GM21390 (cell line): ENCODE results near the gene HMGN1.
A peak's percentile ranks its signal among the peaks of the same experiment; 100 is the strongest.

Source experiments
- ATAC-seq: cut with Tn5 transposase; IDR thresholded peaks from one replicate; pipeline ENCODE4 v1.9.1; 2021; ENCODE audit not compliant: unreplicated experiment

Gene HMGN1

DNA sequence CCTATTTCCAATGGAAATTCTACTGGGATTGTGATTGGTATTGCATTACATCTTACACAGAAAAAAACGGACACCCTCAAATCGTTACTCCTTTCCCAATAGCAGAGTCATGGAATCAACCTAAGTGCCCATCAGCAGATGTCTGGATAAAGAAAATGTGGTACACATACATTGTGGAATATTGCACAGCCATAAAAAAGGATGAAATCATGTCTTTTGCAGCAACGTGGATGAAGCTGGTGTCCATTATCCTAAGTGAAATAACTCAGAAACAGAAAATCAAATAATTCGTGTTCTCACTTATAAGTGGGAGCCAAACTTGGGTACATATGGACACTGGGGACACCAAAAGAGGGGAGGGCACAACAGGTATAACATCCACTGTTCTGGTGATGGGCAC, 14.3 kb downstream of the HMGN1 start:
- no peak for ATAC-seq

DNA sequence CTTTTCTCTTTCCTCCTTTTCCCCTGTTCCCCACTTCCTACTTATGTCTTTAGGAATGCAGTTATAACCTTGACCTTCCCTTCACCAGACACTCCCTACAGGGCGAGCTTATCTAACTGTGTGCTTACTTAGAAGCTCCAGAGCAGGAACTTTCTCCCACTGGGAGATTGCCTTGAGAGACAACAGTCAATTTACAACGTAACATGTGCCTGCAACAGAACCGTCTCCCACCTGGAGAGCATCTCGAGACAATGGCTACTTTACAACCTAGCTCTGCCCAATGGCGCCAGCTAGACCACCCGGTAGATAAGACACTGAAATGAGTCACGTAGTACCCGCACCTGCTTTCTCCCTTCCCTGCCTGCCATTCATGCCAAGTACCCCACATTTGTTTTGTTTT, 16.7 kb downstream of the HMGN1 start:
- no peak for ATAC-seq

DNA sequence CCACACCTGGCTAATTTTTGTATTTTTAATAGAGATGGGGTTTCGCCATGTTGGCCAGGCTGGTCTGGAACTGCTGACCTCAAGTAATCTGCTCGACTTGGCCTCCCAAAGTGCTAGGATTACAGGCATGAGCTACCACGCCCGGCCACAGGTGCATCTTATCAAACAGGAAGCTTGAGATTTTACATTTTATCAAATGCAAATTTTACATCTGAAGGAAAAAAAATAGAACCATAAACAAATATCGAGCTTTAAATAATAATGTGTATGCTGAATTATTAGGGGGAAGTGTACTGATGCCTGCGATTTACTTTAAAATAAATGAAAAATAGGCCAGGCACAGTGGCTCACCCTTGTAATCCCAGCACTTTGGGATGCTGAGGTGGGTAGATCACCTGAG, 18.9 kb downstream of the HMGN1 start:
- ATAC-seq: no peak

DNA sequence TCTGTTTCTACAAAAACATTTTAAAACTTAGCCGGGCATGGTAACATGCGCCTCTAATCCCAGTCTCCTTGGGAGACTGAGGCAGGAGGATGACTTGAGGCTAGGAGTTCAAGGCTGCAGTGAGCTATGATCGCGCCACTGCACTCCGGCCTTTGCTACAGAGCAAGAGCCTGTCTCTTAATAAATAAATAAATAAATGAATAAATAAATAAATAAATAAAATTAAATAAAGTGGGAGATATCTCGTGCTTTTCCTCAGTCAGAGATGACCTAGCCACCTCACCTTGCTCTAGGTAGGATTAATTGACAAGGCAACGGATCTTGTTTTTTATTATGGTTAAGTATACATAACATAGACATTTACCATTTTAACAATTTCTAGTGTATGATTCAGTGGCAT, 21.2 kb downstream of the HMGN1 start:
- no peak for ATAC-seq

DNA sequence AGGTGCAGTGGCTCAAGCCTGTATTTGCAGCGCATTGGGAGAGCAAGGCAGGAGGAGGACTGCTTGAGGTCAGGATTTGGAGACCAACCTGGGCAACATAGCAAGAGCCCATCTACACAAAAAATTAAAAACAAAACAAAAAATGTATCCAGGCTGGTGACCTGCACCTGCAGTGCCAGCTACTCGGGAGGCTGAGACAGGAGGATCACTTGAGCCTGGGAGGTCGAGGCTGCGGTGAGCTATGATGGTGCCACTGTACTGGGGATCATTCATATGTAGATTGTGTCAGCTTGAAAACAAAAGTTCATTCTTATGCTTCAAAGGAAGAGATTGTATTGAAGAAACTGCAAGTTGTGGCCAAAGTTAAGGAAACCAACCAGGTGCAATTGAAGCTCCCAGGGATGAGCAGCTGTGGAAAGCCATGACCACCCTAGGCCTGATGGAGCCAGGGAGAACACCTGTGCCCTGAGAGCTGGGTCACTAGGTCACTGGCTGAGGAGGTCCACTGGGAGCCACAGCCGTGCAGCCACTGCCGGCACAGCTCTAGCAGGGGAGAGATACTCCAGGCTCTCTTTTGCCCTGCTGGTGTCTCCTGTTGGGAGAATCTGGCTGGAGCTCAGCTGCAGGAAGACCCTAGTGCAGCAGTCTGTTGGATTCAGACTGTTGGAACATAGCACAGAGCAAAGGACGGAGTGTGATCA, 22.1 kb downstream of the HMGN1 start:
- no peak for ATAC-seq

DNA sequence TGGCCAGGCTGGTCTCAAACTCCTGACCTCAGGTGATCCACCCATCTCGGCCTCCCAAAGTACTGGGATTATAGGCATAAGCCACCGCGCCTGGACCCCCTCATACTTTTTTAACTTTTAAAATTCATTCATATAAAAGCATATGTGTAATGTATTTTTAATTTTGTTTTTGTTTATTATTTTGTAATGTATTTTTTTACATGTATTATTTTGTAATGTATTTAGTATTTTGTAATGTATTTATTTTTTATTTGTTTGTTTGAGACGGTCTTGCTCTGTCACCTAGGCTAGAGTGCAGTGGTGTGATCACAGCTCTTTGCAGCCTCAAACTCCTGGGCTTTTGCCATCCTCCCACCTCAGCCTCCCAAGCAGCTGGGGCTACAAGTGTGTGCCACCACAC, 23.4 kb downstream of the HMGN1 start:
- no peak for ATAC-seq

DNA sequence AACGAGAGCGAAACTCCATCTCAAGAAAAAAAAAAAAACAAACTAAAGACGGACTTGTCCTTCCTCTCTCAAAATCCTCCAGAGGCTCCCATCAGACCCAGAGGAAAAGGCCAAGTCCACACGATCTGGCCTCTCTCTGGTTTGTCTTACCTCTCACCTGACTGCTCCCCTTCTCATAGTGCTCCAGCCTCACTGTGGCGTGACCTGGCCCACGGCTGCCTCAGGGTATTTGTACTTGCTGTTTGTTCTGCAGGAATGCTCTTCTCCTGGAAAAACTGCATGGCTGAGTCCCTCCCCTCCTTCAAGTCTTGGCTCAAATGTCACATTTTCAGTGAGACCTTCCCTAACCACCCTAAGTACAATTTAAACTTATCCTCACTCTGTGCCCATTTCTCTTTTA, 27.5 kb downstream of the HMGN1 start:
- ATAC-seq: no peak

DNA sequence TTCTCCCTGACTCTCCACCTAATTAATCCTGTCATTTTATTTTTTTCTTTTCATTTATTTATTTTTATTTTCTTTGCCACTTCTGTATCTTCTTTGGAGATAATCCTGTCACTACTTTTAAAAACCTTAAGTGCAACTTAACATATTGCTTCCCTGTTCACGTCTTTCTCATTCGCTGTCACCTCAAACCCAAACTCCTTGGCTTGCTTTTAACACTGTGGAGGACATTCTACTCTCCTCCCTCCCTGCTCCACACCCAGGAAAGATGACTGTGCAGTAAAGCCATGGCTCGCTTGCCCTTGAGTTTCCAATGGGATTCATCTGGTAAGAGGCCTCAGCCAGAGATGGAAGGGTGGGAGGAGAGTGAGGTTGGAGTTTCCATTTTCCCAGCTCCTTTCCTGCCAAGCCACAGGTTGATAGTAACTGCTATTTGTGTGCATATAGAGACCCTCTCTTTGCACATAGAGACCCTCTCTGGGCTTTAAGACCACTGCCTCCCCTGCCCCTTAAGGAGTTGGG, 29.0 kb downstream of the HMGN1 start:
- no peak for ATAC-seq

DNA sequence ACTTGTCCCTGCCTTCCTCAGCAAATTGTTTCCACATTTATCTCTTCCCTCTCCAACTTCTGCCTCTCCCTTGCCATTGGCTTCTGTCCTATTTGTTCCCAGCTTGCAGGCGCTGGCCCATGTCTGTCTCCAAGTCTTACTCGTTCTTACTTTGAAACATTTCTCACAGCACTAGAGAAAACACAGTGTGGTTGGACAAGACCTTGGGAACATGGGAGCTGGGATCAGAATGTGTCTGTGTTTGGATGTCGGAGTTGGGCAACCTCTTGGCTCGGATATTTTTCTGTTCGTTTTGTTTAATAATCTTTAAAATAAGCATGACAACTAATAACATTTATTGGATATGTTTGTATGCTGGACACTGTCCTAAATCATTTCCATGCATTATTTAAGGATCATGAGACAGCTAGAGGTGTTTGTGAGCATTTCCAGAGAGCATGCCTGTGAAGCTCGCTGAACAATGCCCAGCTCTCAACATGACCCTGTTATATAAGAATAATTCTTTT, 29.6 kb downstream of the HMGN1 start:
- ATAC-seq: no peak

DNA sequence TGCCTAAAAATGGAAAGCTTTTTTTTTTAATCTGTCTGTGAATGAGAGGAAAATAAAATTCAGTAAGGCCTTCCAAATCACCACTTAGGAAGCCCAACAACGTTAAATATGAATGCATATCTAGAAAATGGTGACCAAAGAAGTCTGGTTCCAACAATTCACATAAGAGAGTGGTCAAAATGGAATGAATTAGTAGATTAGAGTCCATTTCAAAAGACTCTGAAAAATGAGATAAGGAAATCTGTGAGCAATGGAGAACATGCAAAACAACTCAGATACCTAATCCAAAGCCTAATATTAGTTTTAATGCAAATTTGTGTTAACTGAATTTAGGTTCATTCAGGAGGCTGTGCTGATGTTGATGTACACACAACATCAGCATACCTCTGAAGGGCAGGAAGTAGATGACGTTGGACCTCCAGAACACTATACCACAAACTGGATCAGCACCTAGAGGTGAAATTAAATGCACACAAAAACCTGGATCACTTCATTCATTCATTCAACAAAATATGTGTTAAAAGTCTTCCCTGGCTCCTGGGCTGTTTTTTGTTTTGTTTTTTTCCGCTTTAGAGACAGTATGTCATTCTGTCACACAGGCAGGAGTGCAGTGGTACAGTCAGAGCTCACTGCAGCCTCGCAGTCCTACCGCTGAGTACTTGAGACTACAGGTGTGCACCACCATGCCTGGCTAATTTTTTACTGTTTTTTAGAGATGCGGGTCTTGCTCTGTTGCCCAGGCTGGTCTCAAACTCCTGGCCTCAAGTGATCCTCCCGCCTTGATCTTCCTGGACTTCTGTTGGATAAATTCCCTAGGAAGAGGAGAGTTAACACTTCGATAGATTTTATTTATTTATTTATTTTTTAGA, 30.6 kb downstream of the HMGN1 start:
- ATAC-seq: no peak

DNA sequence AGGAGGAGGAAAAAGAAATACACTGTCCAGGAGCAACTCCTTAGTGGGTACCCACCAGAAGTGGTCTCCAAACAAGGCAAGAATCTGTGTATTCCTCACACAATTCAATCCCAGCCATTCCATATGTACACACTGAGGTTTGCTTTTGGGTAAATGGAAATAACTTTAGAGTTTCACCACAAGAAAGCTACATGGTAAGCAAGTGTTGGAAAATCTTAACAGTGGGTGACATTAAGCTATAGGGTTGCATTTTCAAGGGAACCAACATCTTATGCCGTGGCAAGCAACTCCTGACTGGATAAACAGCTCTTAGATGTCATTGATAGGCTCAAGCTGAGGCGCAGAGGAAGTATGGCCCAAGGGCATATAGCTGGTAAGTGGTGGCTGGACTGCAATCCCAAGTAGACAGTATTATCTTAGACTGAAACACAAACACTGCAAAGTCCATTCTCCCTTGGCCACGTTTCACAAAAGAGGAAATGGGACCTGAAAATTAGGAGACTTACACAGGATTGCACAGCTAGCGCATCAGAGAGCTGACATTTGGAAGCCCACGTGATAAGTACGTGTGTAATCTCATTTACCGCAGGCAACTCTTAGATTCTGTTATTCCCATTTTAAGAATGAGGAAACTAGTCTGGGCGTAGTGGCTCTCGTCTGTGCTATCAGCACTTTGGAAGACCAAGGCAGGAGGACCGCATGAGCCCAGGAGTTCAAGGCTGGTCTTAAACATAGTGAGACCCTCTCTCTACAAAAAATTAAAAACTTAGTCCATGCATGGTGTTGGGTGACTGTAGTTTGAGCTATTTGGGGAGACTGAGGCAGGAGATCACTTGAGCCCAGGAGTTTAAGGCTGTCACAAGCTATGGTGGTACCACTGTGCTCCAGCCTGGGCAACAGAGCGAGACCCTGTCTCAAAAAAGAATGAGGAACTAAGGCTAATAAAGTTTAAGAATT, 31.5 kb downstream of the HMGN1 start:
- ATAC-seq: no peak

DNA sequence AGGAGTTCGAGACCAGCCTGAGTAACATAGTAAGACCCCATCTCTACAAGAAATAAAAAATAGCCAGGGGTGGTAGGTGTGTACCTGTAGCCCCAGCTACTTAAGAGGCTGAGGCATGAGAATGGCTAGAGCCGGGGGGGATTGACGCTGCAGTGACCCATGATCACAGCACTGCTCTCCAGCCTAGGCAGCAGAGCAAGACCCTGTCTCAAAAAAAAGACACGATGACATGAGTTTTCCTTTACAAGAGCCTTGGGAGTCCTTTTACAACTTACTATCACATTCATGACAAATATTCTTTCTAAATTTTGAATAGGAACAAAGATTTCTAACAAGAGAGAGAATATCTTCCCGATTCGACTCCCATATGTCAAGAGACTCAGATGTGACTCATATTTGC, 32.2 kb downstream of the HMGN1 start:
- ATAC-seq: no peak

DNA sequence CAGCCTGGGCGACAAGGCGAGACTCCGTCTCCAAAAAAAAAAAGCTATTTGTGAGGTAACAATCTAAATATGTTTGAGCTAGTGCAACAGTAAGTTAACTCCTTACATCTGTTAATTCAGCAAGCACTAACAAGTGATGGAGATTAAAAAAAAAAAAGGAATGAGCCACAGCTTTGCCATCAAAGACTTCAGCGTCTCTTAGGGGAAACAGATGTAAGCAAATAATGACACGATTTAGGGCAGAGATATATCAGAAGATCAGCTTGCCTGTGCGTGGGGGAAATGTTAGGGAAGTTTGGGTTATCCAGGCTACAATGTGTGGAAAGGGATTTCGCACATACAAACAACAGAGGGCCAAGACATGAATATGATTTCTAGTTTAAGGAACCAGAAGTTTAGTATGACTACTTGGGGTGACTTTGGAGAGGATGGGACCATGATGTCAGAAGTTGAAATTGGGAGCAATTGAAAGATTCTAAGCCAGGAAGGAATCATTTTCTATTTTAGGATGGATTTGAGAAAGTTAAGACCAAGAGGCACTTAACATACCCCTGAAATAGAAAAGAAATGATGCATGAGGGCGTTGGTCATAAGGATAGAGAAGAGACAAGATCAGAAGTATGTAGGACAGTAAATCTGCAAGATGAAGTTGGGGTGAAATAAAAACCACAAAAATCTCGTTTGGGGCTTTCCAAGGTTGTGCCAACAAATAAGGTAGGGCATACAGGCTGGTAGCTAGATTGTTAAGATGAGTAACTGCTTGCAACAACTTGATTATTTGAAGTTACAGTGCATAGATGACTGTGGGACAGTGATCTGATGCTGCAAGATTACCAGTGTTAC, 33.1 kb downstream of the HMGN1 start:
- ATAC-seq: no peak

DNA sequence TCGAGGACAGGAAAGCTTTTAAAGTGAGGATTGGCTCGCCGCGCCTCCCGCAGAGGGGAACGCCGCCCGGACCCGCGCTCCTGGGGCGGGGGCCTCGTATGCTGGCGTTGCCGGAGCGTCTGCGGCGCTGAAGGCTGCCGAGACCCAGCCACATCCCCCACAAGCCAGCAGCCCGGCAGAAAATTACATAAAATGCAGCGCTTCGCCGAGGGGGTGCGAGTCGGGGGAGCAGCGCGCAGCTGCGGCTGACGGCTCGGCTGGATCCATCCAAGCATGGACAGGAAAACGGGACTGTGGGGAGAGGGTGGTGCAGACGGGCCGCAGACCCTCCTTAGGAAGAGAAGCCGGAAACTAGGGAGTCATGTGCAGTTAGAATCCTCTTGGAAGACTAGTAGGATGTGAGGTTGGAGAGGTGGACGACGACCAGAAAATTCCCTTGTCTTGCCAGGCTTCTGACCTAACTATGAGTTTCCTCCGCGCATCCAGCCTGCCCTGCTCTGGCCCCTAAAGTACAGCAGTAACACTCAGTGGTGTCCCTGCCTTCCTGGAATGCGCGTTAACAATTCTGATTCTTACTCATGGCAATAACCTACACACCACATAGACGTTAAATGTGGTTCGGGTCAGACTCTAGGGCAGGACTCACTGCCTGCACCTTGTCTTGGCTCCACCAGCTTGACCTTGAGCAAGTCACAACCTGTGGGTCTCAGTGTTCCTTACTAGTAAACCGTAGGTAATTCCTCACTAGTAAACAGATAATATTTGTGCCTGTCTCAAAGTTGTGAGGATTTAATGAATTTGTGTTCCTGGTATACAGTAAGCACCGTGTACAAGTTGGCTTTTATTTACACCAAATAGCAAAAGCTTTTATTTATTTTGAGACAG, 34.5 kb downstream of the HMGN1 start:
- ATAC-seq: peak; percentile 11

DNA sequence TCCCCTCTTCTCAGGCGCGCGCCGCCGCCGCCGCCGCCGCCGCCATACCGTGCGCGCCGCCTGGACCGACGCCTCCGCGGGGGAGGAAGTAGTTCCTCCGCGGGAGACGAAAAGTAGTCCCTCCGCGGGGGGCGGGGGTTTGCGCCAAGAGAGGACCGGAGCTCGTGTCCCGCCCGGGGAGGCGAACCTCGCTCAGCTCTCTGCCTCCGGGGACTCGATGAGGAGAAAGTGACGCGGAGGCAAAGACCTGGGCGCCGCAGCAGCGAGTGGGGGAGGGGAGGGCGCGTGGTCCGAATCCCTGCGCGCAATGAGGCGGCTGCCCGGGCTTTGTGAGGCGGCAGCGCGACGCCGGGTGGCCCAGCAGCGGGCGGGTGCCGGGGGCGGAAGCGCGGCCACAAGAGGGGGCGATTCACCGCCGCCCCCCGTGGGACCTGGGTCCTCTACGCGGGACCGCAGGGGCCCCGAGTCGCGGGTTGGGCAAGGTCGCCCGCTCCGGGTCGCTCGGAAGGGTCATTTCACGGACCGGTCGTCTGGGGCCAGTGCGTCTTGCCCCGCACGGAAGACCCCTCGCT, 35.2 kb downstream of the HMGN1 start, which contains the start of gene BRWD1:
Gene BRWD1, minus strand, starts transcription at position 62 of the 572 bp plus-strand sequence. CDS start 141 bp downstream, outside the sequence.
- ATAC-seq: peak; percentile 42

DNA sequence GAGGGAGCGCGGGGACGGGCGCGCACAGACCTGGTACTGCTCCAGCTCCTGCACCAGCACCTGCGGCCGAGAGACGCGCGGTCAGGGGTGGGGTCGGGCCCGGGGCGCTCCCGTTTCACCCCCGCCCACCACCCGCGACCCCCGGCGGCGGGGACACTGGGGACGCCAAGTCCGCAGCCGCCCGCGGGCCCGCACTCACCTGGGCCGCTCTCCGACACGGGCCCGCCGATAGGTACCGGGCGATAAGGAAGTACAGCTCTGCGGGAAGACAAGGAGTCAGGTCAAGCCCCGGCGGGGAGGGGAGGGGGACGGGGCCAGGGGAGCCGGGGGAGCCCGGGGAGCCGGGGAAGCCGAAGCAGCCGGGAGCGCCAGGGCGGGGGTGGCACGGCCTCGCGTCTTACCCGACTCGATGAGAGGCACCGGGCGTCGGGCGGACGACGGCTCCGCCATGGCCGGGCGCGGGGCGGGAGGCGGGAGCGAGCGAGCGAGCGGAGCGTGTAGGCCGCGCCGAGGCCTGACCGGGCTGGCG, 35.8 kb downstream of the HMGN1 start:
- no peak for ATAC-seq

DNA sequence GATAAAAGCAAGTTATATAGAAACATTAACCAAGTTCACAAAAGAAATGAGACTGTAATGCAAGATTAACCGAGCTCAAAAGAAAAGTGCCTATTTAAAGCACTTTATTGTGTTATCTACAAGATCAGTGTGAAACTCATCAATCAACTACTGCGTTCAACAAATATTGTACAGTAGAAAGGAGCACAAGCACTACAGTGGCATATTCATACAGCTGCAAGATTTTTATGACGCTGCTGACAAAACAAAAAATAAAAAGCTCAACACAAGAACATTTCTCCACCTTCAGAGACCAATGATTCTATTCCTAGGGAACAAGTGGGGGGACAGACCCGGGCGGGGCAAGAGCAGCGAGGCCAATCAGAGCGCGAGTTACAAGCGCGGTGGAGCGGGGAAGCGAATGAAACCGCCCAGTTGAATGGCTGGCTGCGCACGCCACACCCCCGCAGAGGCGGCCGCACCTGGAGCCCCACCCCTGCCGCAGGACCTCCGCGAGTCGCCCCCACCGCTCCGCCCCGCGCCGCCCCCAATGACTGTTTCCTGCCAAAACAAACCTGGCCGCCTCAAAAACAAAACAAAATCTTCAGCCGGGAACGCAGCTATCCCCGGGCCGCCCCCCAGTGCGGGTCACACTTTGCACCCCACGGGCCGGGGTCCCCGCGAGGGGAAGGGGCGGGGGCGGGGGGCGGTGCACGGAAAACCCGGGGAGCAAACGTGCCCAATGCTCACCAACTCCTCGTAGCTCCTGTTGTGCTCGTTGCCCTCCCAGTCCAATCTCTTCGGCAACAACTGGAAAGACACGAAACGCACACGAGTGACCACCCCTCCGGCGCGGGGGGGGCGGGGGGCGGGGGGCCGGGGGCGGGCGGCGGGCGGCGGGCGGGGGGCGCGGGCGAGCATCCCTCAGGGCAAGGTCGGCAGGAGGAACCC, 36.5 kb downstream of the HMGN1 start:
- ATAC-seq: peak; percentile 65
